NCI-H748 treated with DMSO at 0.1 percent for 48 hours (cell line): ENCODE data around the gene MPPE1.

Experiments
- DNase-seq: peaks from one replicate; lab custom pipeline; 2025; lab: John Stamatoyannopoulos, UW

Gene MPPE1

DNA sequence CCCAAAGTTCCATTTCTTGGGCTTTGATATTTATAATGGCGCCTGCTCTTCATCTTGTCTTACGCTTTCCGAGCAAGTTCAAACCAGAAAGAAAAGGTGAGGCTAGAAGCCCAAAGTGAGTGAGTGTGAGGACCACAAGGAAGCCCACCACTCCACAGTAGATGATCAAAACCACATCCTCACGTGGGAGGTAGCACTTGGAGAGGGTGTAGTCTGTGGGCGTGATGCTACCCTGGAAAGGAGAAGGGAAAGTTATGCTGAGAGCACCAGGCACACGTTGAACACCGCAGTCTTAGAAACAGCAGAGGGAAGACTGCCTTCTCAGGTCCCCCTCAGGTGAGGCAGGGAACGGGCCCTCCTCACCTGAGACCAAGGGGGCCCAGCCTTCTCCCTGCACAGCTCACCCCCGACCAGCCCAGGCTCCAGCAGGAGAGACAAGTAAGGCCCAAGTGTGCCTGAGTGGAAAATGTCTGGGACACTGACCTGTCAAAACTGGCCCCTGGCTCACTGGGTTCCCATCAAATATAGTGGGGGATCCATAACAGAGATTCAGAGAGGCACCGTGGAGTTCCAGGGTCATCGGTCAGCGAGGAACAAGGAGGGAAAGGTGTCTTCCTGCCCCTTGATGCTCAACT lies 23.6 kb downstream of the MPPE1 start:
- no peak for DNase-seq

GRCh38 chr18:11883153-11883552 lies 25.0 kb downstream of the MPPE1 start:
- DNase-seq = no peak

DNA sequence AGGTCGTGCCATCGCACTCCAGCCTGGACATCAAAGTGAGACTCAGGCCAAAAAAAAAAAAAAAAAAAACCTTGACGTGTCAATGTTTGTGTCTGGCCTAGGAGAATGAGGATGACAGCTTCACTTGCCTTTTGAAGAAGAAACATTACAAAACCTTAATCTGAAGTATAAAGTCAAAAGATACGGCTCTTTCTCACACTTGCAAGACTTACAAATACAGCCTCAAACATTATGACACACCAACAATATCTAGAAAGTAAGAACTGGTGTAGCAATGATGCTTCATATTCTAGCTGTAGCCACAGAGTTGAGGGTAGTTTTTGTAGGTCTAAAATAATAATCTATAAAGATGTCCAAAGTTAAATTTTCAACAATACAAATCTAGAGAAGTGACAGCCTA lies 25.5 kb downstream of the MPPE1 start:
- DNase-seq = no peak

DNA sequence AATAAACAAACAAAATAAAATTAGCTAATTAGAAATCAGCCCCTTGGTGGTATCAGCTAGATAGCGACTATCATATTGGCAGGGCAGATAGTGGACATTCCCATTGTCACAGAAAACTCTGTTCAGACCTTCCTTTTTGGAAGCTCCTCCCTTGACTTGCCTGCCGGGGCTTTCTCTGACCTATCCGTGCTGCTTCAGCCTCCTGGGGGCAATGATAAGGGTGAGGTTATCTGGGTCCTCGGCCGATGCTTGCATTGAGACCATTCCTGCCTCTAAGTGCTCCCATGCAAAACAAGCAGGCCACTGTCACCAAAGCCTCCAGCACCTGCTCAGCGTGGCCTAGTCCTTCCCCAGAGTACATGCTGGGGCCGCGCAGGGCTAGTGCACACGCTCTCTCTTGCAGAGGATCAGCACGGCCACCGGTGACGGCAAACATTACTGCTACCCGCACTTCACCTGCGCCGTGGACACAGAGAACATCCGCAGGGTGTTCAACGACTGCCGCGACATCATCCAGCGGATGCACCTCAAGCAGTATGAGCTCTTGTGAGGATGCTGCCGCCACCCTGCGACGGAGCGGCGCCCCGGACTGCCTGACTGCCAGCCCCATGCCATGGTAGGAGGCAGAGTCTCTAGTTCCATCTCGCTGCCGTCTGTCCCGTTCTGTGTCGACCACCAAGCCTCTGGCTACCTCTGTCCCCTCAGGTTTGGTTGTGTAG lies 27.4 kb downstream of the MPPE1 start:
- no peak for DNase-seq

DNA sequence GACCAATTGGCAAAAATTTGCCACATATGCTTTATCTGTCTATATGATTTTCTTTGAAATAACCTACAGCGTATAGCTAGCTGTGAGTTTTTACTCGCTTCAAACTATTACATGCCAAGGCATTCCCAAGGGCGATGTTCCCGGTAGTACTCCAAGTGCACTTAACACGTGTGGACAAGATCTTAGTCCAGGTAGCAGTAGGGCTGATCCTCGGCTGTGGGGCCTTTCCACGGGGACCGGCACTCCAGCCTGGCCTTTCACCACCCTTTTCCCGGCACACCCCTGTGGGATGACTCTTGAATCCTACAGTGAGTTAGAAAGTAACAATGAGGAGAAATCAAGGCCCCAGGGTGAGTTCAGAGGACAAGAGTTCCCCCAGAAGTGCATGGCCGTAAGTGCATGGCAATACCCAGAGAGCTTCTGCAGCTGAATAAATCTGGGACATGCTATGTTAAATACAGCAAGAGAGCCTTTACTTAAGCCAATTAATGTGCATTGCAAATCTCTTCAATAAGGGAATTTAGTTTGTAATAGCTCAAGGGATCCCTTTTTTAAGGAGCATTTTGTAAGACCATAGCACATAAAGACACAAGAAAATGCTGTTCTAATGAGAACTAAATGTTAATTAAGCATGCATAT lies 30.5 kb downstream of the MPPE1 start:
- DNase-seq = no peak

GRCh38 chr18:11874676-11875075 lies 33.4 kb downstream of the MPPE1 start:
- DNase-seq = no peak

DNA sequence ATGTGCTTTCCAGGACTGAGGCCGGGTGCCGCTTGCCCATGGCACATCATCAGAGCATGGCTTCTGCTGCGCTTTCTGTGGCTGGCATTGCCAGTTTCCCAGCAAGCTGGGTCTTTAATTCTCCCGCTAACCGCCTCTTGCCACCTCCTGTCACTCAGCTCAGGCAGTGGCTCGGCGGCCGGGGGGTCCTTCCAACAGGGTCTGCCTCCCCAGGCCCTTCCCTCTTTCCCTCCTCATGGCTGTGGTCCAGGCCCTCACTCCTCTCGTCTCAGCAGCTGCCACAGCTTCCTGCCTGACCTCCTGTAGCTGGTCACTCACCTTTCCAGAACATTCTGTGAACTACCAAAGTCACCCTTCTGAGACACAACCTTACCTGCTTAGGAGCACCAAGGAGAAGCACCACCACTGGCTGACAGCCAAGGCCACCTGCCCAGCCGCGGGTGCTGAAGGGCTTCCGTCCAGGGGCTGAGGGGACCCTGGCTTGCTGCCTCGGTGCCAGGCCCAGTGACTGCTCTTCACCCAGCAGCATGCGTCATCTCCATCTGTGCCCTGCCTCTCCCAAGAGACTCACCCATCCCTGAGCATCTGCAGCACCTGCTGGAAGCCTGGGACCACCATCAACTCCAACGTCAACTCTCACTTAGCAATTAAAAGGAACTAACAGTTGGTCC lies 34.3 kb downstream of the MPPE1 start:
- no peak for DNase-seq

DNA sequence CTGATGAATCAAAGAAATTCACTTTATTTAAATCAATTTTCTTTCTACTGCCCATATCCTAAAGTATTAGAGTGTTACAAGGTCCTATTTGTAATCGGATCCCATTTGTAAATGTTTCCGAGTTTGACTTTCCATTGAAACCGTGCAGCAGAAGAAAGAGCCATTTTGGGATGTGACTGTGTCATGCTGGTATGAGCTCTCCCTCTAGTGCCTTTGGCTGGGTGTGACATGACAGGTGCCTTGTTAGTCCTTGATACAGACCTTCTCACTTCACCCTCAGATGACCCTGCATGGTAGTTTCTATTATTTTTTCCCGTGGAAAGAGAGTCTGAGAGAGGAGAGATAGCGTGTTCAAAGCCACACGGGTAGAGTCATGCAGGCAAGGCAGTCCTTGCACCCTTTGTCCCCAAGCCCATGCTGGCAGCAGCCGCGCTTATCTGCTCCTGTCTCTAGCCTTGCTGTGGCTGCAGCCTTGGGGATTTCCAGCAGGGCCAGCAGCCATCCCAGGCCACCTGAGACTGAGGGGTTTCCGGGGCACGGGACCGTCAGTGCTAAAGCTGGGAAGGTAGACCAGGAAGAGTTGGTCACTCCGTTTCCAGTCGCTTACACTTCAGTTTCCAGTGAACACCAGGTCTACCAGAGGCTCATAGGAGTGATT lies 35.5 kb downstream of the MPPE1 start:
- DNase-seq = no peak

- DNase-seq = no peak
Measured at GRCh38 chr18:11871501-11871900, 36.6 kb downstream of the MPPE1 start.

DNA sequence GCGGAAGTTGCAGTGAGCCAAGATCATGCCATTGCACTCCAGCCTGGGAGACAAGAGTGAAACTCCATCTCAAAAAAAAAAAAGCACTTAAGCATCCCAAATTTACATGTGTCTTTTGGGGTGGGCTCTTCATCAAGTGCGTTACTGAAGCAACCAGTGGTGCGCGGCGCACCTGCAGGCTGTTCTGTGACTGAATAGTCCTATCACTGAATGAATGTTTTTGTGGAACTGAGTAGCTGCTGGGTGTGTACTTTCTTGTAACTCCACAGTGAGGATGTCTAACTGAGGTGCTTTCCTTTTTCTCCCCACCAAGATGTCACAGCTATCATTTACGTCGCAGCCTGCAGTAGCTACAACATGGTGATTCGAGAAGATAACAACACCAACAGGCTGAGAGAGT lies 39.9 kb downstream of the MPPE1 start:
- no peak for DNase-seq

DNA sequence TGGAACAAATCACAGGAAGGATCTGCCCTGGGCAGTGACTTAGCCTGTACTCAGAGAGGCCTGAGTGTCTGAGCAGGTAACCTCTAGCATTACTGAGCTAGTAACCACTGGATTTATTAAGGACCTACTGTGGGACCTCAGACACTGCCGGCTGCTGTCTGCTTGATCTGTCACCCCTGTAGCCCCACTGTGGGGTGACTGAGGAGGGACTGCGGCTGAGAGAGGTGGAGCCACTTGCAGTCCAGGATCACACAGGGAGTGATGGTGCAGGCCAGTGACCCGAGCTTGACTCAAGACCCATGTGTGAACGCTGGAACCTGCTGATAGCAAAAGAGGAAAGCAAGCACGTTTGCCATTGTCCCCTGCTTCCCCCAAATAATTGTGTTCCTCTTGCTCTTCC lies 41.4 kb downstream of the MPPE1 start:
- DNase-seq = no peak

- DNase-seq = no peak
Measured at GRCh38 chr18:11866329-11866728, 41.8 kb downstream of the MPPE1 start.

DNA sequence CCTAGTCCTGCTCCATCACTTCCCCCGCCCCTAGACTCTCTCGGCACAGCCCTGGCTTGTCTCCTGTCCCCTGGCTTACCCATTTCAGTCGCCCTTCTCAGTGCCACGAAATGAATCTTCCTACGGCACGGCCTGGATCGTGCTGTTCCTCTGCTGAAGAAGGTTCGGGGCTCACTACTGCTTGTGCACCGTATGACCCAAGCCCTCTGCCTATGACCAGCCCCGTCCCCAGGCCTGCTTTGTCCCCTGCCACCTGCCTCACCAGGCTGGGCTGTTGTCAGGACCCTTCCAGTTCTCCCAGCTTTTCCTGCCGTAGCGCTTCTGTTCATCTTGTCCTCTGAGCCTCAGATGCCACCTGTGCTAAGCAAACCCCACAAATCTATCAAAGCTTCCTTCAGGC lies 43.0 kb downstream of the MPPE1 start:
- DNase-seq = no peak

DNA sequence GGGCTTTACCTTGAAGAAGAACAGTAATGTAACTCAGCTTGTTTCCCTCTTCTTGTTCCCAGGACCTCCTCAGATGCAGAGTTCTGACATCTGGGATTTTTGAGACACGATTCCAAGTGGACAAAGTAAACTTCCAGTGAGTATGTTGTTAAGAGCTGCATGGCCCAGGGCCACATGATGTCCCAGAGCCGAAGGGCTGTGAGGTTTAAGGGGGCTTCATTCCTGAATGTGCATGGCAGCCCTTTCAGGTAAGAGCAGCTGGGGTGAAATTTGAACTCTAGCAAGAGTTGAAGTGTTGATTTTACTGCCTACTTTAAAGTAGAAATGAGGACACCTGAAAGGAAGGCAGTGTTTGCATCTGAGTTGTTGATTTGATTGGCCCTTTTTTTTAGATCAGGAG lies 43.6 kb downstream of the MPPE1 start:
- DNase-seq = no peak

DNA sequence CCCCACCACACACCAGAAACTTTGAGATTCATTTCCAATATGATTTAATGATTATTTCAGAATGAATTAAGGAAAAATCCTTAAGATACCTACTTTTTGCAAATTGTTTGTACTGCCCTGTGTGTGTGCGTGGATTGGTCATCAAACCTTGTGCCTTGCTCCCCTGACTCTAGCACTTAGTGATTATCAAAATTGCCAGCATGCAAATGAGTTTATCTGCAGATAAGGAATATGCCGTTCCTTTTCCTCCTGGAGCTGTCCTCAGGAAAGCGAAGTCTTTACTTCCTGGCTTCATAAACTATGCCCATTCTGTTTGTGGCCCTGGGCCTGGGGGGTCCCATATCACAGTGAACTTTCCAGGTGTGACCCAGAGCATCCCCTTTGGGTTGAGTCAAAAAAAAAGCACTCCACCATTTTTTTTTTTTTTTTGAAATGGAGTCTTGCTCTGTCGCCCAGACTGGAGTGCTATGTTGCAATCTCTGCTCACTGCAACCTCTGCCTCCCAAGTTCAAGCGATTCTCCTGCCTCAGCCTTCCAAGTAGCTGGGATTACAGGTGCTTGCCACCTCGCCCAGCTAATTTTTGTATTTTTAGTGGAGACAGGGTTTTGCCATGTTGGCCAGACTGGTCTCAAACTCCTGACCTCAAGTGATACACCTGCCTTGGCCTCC lies 45.5 kb downstream of the MPPE1 start:
- no peak for DNase-seq

DNA sequence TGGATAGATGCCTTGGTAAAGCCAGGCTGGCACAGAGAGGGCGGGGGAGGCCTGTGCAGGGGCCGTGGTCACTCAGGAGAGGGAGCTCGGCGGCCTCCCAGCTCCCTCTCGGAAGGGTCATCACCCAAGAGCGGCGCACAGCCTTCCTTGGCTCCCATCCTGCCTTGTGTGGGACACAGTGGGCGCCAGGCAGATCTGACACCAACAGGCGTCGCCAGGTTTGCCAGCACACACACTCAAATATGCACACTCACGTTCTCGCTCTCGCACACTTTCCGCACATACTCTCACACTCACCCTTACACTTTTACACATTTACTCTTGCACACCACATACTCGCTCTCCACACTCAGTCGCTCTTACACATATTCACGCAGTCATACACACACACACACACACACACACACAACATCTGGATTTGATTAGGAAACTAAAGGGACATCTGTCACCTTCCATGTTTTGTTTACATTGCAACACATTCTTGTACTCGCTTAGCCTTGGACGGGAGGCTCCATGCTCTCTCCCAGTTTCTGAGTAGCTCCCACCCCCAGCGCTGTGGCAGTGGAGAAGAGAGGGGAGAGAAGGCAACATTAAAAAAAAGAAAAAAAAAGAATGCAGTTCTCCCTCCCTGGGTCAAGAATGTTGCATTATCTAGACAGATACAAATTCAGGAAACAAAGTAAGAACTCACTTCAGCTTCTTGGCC lies 46.4 kb downstream of the MPPE1 start:
- no peak for DNase-seq

GRCh38 chr18:11860594-11861450 lies 47.3 kb downstream of the MPPE1 start:
- DNase-seq = no peak

DNA sequence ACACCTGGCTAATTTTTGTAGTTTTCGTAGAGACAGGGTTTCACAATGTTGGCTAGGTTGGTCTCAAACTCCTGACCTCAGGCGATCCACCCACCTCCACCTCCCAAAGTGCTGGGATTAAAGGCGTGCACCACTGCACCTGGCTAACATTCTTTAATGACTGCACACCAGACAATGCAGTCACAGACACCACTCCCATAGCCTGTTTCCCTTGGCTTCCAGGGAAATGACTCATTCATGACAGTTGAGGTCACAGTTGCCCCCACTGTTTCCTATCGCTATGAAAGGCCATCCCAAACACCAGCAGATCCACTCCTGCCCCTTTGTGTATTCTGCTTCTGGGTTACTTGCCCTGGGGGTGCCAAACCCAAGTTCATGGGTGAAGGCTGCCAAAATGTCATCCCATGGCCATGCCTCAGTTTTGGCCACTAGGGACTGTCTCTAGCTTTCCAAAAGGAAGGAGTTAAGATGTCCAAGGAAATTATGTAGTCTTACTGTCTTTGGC lies 48.2 kb downstream of the MPPE1 start:
- DNase-seq = no peak

DNA sequence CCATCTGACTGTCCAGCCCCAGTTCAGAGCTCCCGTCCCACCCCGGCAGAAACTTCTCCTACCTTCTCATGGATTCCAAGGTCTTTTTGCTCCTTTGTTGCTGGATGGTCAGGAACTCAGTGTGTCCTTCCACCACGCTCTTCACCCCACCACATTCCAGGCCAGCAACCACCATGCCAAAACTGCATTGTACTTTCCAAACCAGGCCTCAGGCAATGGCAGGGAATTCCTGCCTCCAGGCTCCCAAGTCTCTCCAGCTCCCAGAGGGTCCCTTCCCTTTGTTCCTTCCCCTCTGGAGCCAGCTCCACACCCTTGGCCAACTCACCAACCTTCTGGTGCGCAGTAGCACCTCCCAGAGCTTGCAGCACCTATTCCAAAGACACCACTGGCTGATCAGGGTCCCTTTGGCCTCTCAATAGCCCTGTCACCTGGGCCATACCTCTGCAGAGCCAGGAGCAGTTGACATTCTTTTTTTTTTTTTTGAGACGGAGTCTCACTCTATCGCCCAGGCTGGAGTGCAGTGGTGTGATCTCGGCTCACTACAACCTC lies 48.8 kb downstream of the MPPE1 start:
- DNase-seq = no peak
